GM23338 (cell line): ENCODE results near the gene EXOG. TPM values are rescaled to one million over a fixed set of nuclear protein-coding genes. Genes with fewer than 3 reads are reported as not detected.

Experiments
- ATAC-seq: fragments of 200-7000 bp; cut with Tn5 transposase; 3 replicates; pipeline ENCODE4 v1.9.1; 2020
- DNase-seq: peaks from one replicate; pipeline ENCODE4 v3.0.0-alpha.2; 2015; ENCODE audit warnings: low spot score
- H2AFZ ChIP-seq: fragments of 200-600 bp; sonication (generic); 2 replicates; pipeline ENCODE4 v1.8.0; 2016; ENCODE audit warnings: antibody characterized with exemption, mild to moderate bottlenecking, moderate library complexity
- H3F3A ChIP-seq: fragments of 200-600 bp; sonication (generic); replicated peaks from 2 replicates; pipeline ENCODE4 v1.8.0; 2017; ENCODE audit warnings: antibody characterized with exemption, mixed run types, low read depth
- H3K27ac ChIP-seq: fragments of 200-600 bp; sonication (generic); 2 replicates; pipeline ENCODE4 v1.6.1; 2016; ENCODE audit warnings: low read depth
- H3K27me3 ChIP-seq: fragments of 200-600 bp; sonication (generic); 2 replicates; pipeline ENCODE4 v1.8.0; 2016; ENCODE audit warnings: mild to moderate bottlenecking, mixed run types, moderate library complexity; ENCODE audit not compliant: insufficient read depth
- H3K36me3 ChIP-seq: fragments of 200-600 bp; sonication (generic); 2 replicates; pipeline ENCODE4 v1.8.0; 2016; ENCODE audit warnings: mild to moderate bottlenecking; ENCODE audit not compliant: insufficient read depth
- H3K4me1 ChIP-seq: fragments of 200-600 bp; sonication (generic); 2 replicates; pipeline ENCODE4 v1.8.0; 2016; ENCODE audit warnings: mild to moderate bottlenecking, moderate library complexity; ENCODE audit not compliant: insufficient read depth
- H3K4me2 ChIP-seq: fragments of 200-600 bp; sonication (generic); 2 replicates; pipeline ENCODE4 v1.7.1; 2017; ENCODE audit warnings: mixed run types
- H3K4me3 ChIP-seq: fragments of 200-600 bp; sonication (generic); 2 replicates; pipeline ENCODE4 v1.6.1; 2016; ENCODE audit warnings: mixed run types
- H3K79me2 ChIP-seq: fragments of 200-600 bp; sonication (generic); replicated peaks from 2 replicates; pipeline ENCODE4 v1.8.0; 2017; ENCODE audit warnings: mild to moderate bottlenecking; ENCODE audit not compliant: insufficient read depth
- H3K9me2 ChIP-seq: fragments of 200-600 bp; sonication (generic); 2 replicates; pipeline ENCODE4 v1.8.0; 2017; ENCODE audit not compliant: insufficient read depth
- H4K20me1 ChIP-seq: fragments of 200-600 bp; sonication (generic); replicated peaks from 2 replicates; pipeline ENCODE4 v1.8.0; 2017; ENCODE audit warnings: mild to moderate bottlenecking; ENCODE audit not compliant: insufficient read depth
- H3K27ac Mint-ChIP-seq: 2 replicates; pipeline ENCODE4 v1.8.0; 2020; ENCODE audit warnings: inconsistent platforms, mild to moderate bottlenecking, moderate library complexity, mixed read lengths
- H3K27me3 Mint-ChIP-seq: 3 replicates; pipeline ENCODE4 v1.8.0; 2022; ENCODE audit warnings: low read depth, mild to moderate bottlenecking, moderate library complexity, mixed read lengths, inconsistent platforms; ENCODE audit not compliant: insufficient read depth, poor library complexity
- H3K36me3 Mint-ChIP-seq: 3 replicates; pipeline ENCODE4 v1.8.0; 2021; ENCODE audit warnings: low read depth, mild to moderate bottlenecking, inconsistent platforms, moderate library complexity, mixed read lengths
- H3K4me1 Mint-ChIP-seq: 3 replicates; pipeline ENCODE4 v1.8.0; 2020; ENCODE audit warnings: mild to moderate bottlenecking, inconsistent platforms, mixed read lengths
- H3K4me3 Mint-ChIP-seq: 3 replicates; pipeline ENCODE4 v1.8.0; 2021; ENCODE audit warnings: moderate library complexity, mild to moderate bottlenecking, inconsistent platforms, mixed read lengths
- H3K9me3 Mint-ChIP-seq: 3 replicates; pipeline ENCODE4 v1.8.0; 2020; ENCODE audit warnings: moderate library complexity, mild to moderate bottlenecking, inconsistent platforms, mixed read lengths
- CTCF ChIP-seq, 2 experiments: fragments of 200-600 bp in 1 of 2; sonication (generic) in 1 of 2; conservative IDR thresholded peaks; 2 replicates each; pipeline versions ENCODE4 v1.5.1 to v1.6.1; 2016 to 2017; ENCODE audit warnings: antibody characterized with exemption in 2 of 2, low read depth in 2 of 2, mild to moderate bottlenecking in 2 of 2, moderate library complexity in 1 of 2
- EZH2 ChIP-seq: fragments of 200-600 bp; sonication (generic); IDR thresholded peaks from one replicate; pipeline ENCODE4 v1.8.0; 2017; ENCODE audit warnings: antibody characterized with exemption, mild to moderate bottlenecking, low read depth; ENCODE audit not compliant: unreplicated experiment
- EZH2phosphoT487 ChIP-seq: fragments of 200-600 bp; sonication (generic); IDR thresholded peaks from one replicate; pipeline ENCODE4 v1.8.1; 2018; ENCODE audit warnings: antibody characterized with exemption; ENCODE audit not compliant: unreplicated experiment
- POLR2AphosphoS5 ChIP-seq: IDR thresholded peaks from 2 replicates; pipeline ENCODE4 v1.6.1; 2016; ENCODE audit warnings: antibody characterized with exemption, low read depth
- REST ChIP-seq: IDR thresholded peaks from one replicate; pipeline ENCODE4 v1.6.1; 2018; ENCODE audit warnings: antibody characterized with exemption; ENCODE audit not compliant: unreplicated experiment
- ZNF331 ChIP-seq: fragments of 250-450 bp; sonication (Bioruptor Pico); IDR thresholded peaks from 2 replicates; pipeline ENCODE4 v1.5.0; 2020; ENCODE audit warnings: low read depth, mild to moderate bottlenecking, moderate library complexity
- polyA plus RNA-seq: library from polyadenylated mRNA; unstranded; fragments of >200 nt; fragmentation: Nextera tagmentation; extraction: Ambion mirVana; gene quantifications from 2 replicates; pipeline ENCODE4 v1.2.1, GENCODE V29; 2016
- total RNA-seq: library from RNA; depleted of rRNA; stranded (reverse); fragments of >200 nt; shearing (Covaris generic); gene quantifications from 2 replicates; pipeline ENCODE4 v1.2.3, GENCODE V29; 2014

EXOG gene
- total and polyA plus RNA-seq, 2 experiments from 2014 or later, result 9.7 to 11.3 TPM

- H3K27ac ChIP-seq, result no peak overlapping the region
- H4K20me1 ChIP-seq, result no peaks in the 10 kb centered on the region; the same call in 1 of the 2 replicates
- H2AFZ ChIP-seq, result no peak overlapping the region
- ATAC-seq (no peak), DNase-seq (no peak)
- H3K79me2 ChIP-seq, result no peaks in the 10 kb centered on the region
- peaks cover 14% of the 10 kb centered on the region; the same call in 1 of the 2 replicates for H3K9me2 ChIP-seq
- Mint-ChIP-seq H3K27me3 (peaks cover 12% of the 10 kb centered on the region), H3K36me3 (peaks cover 26% of the 10 kb centered on the region), H3K9me3 (peaks cover 16% of the 10 kb centered on the region), H3K4me1 (peaks cover 26% of the 10 kb centered on the region), H3K27ac (no peak overlapping the region), H3K4me3 (no peak overlapping the region)
- H3K4me2 ChIP-seq, result no peak overlapping the region
- H3F3A ChIP-seq, result no peaks in the 10 kb centered on the region
- TF ChIP-seq POLR2AphosphoS5 (no peak), CTCF (conservative IDR thresholded peaks at IDR 0.05; ENCODE audit: low read depth in 2 of 2) (peak in 1 of 2 experiments; percentile 21; a peak in 1 of 4 replicates)
- H3K4me3 ChIP-seq, result no peak overlapping the region
- no peaks in the 10 kb centered on the region for H3K36me3 ChIP-seq
- peaks cover 6% of the 10 kb centered on the region; the same call in 1 of the 2 replicates for H3K4me1 ChIP-seq
- no peaks in the 10 kb centered on the region for H3K27me3 ChIP-seq
Measured at GRCh38 chr3:38534180-38534579, 38.0 kb downstream of the EXOG start.

GRCh38 chr3:38534604-38535003, 38.5 kb downstream of the EXOG start:
- no peaks in the 10 kb centered on the region for H3K36me3 ChIP-seq
- H3K4me1 Mint-ChIP-seq, result peaks cover 26% of the 10 kb centered on the region
- no peak overlapping the region for H3K27ac Mint-ChIP-seq
- no peaks in the 10 kb centered on the region for H3K27me3 ChIP-seq
- no peak overlapping the region for H3K4me3 ChIP-seq
- peaks cover 14% of the 10 kb centered on the region; the same call in 1 of the 2 replicates for H3K9me2 ChIP-seq
- no peak for TF ChIP-seq EZH2phosphoT487
- TF ChIP-seq REST, result no peak
- TF ChIP-seq EZH2, result no peak
- TF ChIP-seq POLR2AphosphoS5, result no peak
- TF ChIP-seq CTCF (conservative IDR thresholded peaks at IDR 0.05; ENCODE audit: low read depth in 2 of 2), result no peak
- no peak for TF ChIP-seq ZNF331 (CRISPR knock-in tag)
- ATAC-seq (no peak), DNase-seq (no peak)
- H2AFZ ChIP-seq, result no peak overlapping the region
- H4K20me1 ChIP-seq, result no peaks in the 10 kb centered on the region; the same call in 1 of the 2 replicates
- peaks cover 6% of the 10 kb centered on the region; the same call in 1 of the 2 replicates for H3K4me1 ChIP-seq
- H3K27me3 Mint-ChIP-seq, result peaks cover 11% of the 10 kb centered on the region
- no peaks in the 10 kb centered on the region for H3K79me2 ChIP-seq
- no peak overlapping the region for H3K4me2 ChIP-seq
- no peak overlapping the region for H3K27ac ChIP-seq
- H3K4me3 Mint-ChIP-seq, result no peak overlapping the region
- H3F3A ChIP-seq, result no peaks in the 10 kb centered on the region
- peaks cover 16% of the 10 kb centered on the region for H3K9me3 Mint-ChIP-seq
- H3K36me3 Mint-ChIP-seq, result peaks cover 26% of the 10 kb centered on the region
